Activated T-cell treated with anti-CD3 and anti-CD28 coated beads, Interleukin-2, amount 50 U/mL, for 72 hours (primary cell): Measurements from ENCODE around the gene COQ7. TPM values are rescaled to one million over a fixed set of nuclear protein-coding genes. Genes with fewer than 3 reads are reported as not detected.

Experiments used
- ATAC-seq, 2 donors: fragments of 150-1000 bp; cut with Tn5 transposase; replicated peaks in 1 of 2; 2 replicates each; pipeline ENCODE4 v1.10.0; 2021; ENCODE audit warnings: moderate library complexity in 2 of 2, mild to moderate bottlenecking in 1 of 2
- DNase-seq, 2 donors: peaks; one replicate each; pipeline ENCODE4 v3.0.0; 2021 to 2022; ENCODE audit warnings: mixed read lengths in 1 of 2
- H3K27ac Mint-ChIP-seq: one replicate; pipeline ENCODE4 v1.8.0; 2022; ENCODE audit warnings: mild to moderate bottlenecking, moderate library complexity, mixed read lengths
- H3K27me3 Mint-ChIP-seq: one replicate; pipeline ENCODE4 v1.8.0; 2022; ENCODE audit warnings: low read depth, mixed read lengths
- H3K36me3 Mint-ChIP-seq, 2 donors: one replicate each; pipeline ENCODE4 v1.8.0; 2022; ENCODE audit warnings: mixed read lengths in 2 of 2, mild to moderate bottlenecking in 1 of 2; ENCODE audit not compliant: insufficient read depth in 2 of 2
- H3K4me1 Mint-ChIP-seq: one replicate; pipeline ENCODE4 v1.8.0; 2022; ENCODE audit warnings: low read depth, mixed read lengths
- H3K4me3 Mint-ChIP-seq, 2 donors: one replicate each; pipeline ENCODE4 v1.8.0; 2022; ENCODE audit warnings: mild to moderate bottlenecking in 2 of 2, mixed read lengths in 2 of 2, moderate library complexity in 2 of 2
- H3K9me3 Mint-ChIP-seq, 2 donors: one replicate each; pipeline ENCODE4 v1.8.0; 2022; ENCODE audit warnings: mixed read lengths in 2 of 2
- total RNA-seq, 2 donors: library from RNA; stranded (reverse); gene quantifications; one replicate each; pipeline ENCODE4 v1.2.3, GENCODE V29; 2022

Gene COQ7
- total RNA-seq = 10 to 100 TPM; 16.5 to 16.6 TPM

DNA sequence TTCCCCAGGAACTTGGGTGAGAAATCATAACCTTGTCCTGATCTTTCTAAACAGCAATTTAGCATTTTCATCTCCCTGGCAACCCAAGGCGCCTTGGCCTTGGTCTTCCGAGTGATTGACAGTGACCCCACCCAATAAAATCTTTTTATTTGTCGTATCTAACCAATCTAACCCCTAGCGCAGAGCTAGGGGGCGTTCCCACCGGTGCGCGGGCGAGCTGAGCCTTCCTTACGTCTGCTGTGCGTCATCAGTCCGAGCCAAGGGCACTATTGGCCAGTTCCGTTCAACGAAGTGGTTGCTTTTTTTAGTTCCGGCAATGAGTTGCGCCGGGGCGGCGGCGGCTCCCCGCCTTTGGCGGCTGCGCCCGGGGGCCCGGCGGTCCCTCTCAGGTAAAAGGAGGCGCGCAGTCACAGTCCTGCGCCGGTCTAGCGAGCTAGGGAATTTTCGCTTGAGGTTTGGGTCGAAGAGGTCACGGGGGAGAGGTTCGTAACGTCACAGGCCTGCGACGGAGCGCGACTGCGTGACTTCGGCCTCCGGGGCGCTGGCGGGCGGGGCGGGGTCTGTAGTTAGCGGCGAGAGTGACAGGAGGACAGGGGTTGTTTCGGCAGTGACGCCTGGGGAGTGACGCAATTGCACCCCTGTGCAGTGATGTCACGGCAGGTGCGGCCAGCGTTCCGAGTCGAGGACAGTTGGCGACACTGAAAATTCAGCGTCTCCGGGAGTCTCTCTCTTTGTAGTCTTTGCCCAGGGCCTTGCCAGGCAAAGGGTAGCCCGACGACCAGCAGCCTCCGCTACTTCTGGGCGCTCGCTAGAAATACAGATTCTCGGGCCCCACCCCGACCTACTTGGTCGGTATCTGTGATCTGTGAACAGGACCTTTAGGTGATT is at the start of gene COQ7:
COQ7 (plus strand) TSS at position 266 of the 888 bp plus-strand sequence; CDS start at position 317, 51 bp downstream.
- ATAC-seq (peak; percentile 93 to 94), DNase-seq (peak; percentile 98 to 99)
- Mint-ChIP-seq H3K9me3 (no peaks in the 10 kb centered on the region), H3K27me3 (no peaks in the 10 kb centered on the region), H3K4me1 (peaks cover 22% of the 10 kb centered on the region), H3K4me3 (peak within 1 kb of the TSS; percentile 84 to 95), H3K36me3 (peaks cover 0 to 2% of the 10 kb centered on the region in 2 donors), H3K27ac (peak within 1 kb of the TSS; percentile 95)

DNA sequence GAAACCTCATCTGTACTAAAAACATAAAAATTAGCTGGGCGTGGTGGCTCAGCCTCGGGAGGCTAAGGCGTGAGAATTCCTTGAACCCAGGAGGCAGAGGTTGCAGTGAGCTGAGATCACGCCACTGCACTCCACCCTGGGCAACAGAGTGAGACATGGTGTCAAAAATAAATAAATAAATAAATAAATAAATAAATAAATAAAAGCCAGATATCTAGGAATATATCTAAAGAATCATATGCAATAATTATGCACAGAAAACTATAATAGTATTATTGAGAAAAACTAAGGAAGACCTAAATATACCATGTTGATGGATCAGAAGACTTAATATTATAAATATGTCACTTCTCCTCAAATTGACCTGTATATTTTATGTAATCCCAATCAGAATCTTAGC is 46.7 kb upstream of the COQ7 start:
- Mint-ChIP-seq H3K36me3 (no peaks in the 10 kb centered on the region), H3K9me3 (no peaks in the 10 kb centered on the region), H3K27ac (no peak overlapping the region), H3K4me3 (no peak overlapping the region), H3K4me1 (no peaks in the 10 kb centered on the region), H3K27me3 (no peaks in the 10 kb centered on the region)
- no peak for DNase-seq
- no peak for ATAC-seq

DNA sequence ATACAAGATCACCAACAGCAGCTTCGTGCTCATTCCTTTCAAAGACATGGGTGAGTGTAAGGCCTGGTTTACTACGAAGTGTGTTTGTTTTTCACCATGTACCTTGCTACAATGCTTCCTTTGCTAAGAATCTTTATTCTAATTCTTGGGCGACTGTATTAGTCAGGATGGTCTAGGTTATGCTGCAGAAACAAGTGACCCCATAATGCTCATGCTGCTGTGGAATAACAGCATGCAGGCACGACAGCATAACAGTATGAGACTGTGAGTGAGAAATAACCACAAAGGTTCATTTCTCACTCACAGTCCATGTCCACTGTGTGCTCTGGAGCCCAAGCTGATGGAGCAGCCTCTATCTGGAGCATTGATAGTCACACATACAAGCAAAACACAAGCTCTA is 45.7 kb upstream of the COQ7 start:
- no peaks in the 10 kb centered on the region for H3K4me1 Mint-ChIP-seq
- no peaks in the 10 kb centered on the region for H3K36me3 Mint-ChIP-seq
- no peaks in the 10 kb centered on the region for H3K9me3 Mint-ChIP-seq
- ATAC-seq = no peak
- H3K27me3 Mint-ChIP-seq = no peaks in the 10 kb centered on the region
- no peak overlapping the region for H3K4me3 Mint-ChIP-seq
- H3K27ac Mint-ChIP-seq = no peak overlapping the region
- no peak for DNase-seq

DNA sequence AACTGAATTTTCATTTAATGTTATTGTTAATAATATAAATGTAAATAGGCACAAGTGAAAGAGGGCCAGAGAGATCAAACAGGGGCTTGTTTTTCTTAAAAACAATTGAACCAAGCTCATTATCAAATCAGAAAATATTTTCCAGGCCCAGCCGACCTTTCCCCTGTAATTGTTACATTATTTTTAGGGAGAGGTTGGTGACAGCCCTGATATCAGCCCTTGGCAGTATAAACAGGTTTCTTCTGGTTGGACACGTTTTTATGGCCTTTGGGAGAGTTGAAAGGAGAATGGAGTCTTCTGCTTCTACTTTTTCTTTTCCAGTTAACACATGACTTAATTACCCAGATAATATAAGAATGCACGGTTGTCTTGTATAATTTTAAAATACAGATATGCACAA is 40.0 kb upstream of the COQ7 start:
- Mint-ChIP-seq H3K27me3 (no peaks in the 10 kb centered on the region), H3K4me3 (no peak overlapping the region), H3K36me3 (no peaks in the 10 kb centered on the region), H3K9me3 (no peaks in the 10 kb centered on the region), H3K27ac (no peak overlapping the region), H3K4me1 (no peaks in the 10 kb centered on the region)
- DNase-seq = no peak
- no peak for ATAC-seq

DNA sequence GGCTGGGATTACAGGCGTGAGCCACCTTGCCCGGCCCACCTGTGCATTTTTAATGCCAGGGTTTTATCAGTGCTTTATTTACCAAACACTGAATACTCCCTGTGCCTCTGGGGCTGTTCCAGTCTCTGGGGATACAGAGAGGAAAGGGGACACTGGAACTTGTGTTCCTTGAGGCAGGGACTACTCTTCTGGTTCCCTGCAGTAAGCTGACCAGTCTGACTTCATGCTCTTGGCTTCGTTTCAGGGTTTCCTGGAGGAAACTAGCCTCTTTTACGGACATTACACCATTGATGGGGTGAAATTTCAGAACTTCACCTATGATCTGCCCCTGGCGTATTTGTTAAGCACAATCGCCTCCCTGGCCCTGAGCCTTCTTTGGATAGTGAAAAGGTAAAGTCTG is 37.4 kb upstream of the COQ7 start:
- ATAC-seq = no peak
- H3K27me3 Mint-ChIP-seq = no peaks in the 10 kb centered on the region
- H3K36me3 Mint-ChIP-seq = no peaks in the 10 kb centered on the region
- DNase-seq = no peak
- no peak overlapping the region for H3K27ac Mint-ChIP-seq
- peaks cover 0 to 3% of the 10 kb centered on the region in 2 donors for H3K9me3 Mint-ChIP-seq
- no peaks in the 10 kb centered on the region for H3K4me1 Mint-ChIP-seq
- no peak overlapping the region for H3K4me3 Mint-ChIP-seq

DNA sequence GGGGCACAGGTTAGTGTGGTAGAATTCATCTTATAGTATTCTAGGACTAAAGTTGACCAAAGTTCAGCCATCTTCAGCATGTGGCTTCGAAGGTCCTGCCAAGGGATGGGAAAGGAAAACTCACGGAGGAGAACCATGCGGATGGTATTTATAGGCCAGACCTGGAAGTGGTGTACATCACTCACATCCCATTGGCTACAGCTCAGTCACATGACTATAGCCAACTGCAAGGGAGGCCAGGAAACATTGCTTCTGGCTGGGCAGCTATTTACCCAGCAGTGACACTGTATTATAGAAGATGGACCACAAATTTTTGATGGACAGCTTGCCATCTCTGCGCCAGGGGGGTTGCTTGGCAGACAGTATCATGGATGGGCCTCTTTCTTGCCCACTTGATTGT is 35.7 kb upstream of the COQ7 start:
- DNase-seq = no peak
- no peaks in the 10 kb centered on the region for H3K27me3 Mint-ChIP-seq
- H3K9me3 Mint-ChIP-seq = peaks cover 5% of the 10 kb centered on the region in 2 donors
- no peaks in the 10 kb centered on the region for H3K36me3 Mint-ChIP-seq
- H3K4me3 Mint-ChIP-seq = no peak overlapping the region
- no peak for ATAC-seq
- H3K4me1 Mint-ChIP-seq = no peaks in the 10 kb centered on the region
- no peak overlapping the region for H3K27ac Mint-ChIP-seq

DNA sequence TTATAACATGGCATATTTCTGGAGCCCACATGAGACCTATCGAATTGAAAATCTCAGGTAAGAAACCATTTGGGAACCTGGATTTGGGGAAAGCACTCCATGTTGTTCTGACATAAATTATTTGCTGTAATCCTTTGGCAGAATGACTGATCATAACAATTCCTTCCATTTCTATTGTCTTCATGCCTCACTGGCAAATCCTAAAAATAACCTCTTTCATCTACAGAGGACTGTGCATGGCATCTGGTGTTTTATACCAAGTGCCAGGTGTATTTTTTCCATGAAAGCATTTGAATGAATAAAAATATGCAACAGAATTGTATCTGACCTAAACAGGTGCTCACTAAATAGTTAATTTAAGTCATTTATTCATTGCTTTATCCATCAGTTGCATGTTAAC is 33.7 kb upstream of the COQ7 start:
- ATAC-seq (no peak), DNase-seq (no peak)
- Mint-ChIP-seq H3K9me3 (peaks cover 5% of the 10 kb centered on the region in 2 donors), H3K27ac (no peak overlapping the region), H3K4me1 (no peaks in the 10 kb centered on the region), H3K36me3 (no peaks in the 10 kb centered on the region), H3K27me3 (no peaks in the 10 kb centered on the region), H3K4me3 (no peak overlapping the region)

DNA sequence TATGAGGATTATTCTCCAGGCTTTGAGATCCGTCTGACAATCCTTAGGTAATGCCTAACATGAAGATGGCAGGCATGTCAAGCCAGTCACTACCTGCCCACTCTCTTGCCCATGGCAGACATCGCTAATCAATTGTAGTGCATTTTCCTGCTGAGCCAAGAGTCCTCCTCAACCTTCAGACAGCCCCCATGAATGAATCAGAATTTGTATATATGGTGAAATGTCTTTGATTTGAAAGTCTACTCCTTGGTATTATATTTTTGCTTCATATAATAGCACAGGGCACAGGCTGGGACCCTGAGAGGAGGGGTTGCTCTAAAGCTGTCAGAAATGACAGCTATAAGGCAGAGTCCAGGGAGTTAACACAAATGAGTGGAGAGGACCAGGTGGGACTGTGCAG is 27.0 kb upstream of the COQ7 start:
- Mint-ChIP-seq H3K4me3 (no peak overlapping the region), H3K36me3 (no peaks in the 10 kb centered on the region), H3K27me3 (no peaks in the 10 kb centered on the region), H3K4me1 (no peaks in the 10 kb centered on the region), H3K9me3 (peaks cover 2 to 5% of the 10 kb centered on the region in 2 donors), H3K27ac (no peak overlapping the region)
- DNase-seq (no peak), ATAC-seq (no peak)

DNA sequence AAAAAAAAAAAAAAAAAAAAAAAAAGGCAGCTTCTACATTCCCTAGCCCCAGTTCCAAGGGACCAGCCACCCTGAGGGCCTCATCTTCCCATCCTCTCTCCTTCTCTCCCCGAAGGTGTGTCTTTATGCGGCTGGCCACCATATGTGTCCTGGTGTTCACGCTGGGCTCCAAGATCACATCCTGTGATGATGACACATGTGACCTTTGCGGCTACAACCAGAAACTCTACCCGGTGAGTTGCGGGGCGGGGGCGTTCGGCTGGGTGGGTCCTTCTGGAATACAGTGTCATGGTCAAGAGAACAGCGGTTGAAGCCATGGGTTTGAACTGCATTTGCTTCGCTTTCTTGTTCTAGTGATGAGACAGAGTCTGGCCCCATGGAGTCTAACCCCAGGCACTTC is 22.6 kb upstream of the COQ7 start:
- no peaks in the 10 kb centered on the region for H3K9me3 Mint-ChIP-seq
- ATAC-seq = no peak
- H3K27me3 Mint-ChIP-seq = no peaks in the 10 kb centered on the region
- no peak for DNase-seq
- H3K27ac Mint-ChIP-seq = no peak overlapping the region
- no peaks in the 10 kb centered on the region for H3K4me1 Mint-ChIP-seq
- no peaks in the 10 kb centered on the region for H3K36me3 Mint-ChIP-seq
- no peak overlapping the region for H3K4me3 Mint-ChIP-seq

DNA sequence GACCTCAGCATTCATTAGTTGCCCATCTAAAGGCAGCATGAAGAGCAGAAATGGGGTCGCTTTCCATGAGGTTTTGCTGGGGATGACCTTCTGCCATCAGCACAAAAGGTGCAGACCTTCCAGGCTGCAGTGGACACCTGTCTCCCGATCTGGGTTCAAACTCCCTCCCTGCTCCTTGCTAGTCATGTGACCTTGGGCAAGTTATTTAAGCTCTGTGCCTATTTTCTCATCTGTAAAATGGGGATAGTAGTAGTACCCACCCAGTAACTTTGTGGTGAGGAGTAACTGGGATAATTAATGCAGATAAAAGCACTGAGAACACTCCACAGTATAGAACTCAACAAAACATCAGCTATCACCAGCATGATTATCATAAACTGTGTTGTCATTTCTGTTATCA is 21.4 kb upstream of the COQ7 start:
- Mint-ChIP-seq H3K4me1 (no peaks in the 10 kb centered on the region), H3K9me3 (no peaks in the 10 kb centered on the region), H3K27ac (no peak overlapping the region), H3K36me3 (no peaks in the 10 kb centered on the region), H3K27me3 (no peaks in the 10 kb centered on the region), H3K4me3 (no peak overlapping the region)
- DNase-seq (no peak), ATAC-seq (no peak)

DNA sequence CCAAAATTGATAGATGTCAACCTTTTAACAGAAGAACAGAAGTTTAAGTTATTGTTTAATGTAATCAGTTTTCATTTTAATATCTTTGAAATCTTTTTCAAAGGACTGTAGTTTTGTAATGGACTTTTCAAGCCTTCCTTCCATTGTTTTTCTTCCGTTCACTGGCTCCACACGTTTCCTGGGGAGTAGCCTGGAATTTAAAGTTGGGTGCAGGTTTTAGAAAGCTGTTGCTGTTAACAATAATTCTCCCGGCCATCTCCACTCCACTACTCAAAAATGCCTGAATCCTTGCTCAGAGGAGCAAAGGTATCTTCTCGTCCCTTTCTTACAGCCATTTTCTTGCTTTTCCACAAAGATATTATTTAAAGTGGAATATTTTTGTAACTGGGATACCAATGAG is 4.7 kb upstream of the COQ7 start:
- Mint-ChIP-seq H3K4me1 (peaks cover 5% of the 10 kb centered on the region), H3K27ac (no peak overlapping the region), H3K4me3 (no peak overlapping the region), H3K9me3 (no peaks in the 10 kb centered on the region), H3K36me3 (no peaks in the 10 kb centered on the region), H3K27me3 (no peaks in the 10 kb centered on the region)
- ATAC-seq (no peak), DNase-seq (no peak)

DNA sequence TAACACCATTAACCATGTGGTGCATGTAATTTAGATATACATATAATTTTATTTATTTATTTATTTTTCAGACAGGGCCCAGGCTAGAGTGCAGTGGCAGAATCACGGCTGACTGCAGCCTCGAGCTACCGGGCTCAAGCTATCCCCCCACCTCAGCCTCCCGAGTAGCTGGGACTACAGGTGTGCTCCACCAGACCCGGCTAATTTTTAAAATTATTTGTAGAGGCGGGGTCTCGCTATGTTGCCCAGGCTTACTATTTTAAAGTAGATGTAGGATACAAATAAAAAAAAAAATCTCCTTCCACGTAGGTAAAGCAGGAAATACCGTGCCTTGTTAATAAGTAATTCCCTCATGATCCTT is 446 bp upstream of the COQ7 start:
- peaks cover 22% of the 10 kb centered on the region for H3K4me1 Mint-ChIP-seq
- DNase-seq = no peak

DNA sequence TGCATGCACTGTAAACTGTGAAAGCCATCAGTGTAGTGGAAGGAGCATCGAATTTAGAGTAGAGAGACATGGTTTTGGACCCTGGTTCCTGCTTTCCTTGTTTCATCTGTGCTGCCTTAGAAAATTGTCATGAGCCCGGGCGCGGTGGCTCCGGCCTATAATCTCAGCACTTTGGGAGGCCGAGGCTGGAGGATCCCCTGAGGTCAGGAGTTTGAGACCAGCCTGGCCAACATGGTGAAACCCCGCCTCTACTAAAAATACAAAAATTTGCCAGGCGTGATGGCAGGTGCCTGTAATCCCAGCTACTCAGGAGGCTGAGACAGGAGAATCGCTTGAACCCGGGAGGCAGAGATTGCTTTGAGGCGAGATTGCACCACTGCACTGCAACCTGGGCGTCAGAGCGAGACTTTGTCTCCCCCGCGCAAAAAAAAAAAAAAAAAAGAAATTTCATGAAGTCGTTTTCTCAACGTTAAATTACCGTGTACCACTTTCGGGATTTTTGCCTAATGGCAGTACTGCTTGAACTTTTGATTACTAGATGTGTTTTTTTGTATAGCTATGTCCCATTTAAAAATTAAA is 912 bp downstream of the COQ7 start:
- peaks cover 22% of the 10 kb centered on the region for H3K4me1 Mint-ChIP-seq
- DNase-seq (no peak), ATAC-seq (no peak)
- peak overlapping the region; percentile 95 for H3K27ac Mint-ChIP-seq
- H3K27me3 Mint-ChIP-seq = no peaks in the 10 kb centered on the region
- H3K4me3 Mint-ChIP-seq = peak overlapping the region; percentile 84 to 95
- peaks cover 0 to 2% of the 10 kb centered on the region in 2 donors for H3K36me3 Mint-ChIP-seq
- H3K9me3 Mint-ChIP-seq = no peaks in the 10 kb centered on the region

More for the DNA sequence above, 446 bp upstream of the COQ7 start:
- peaks cover 0 to 2% of the 10 kb centered on the region in 2 donors for H3K36me3 Mint-ChIP-seq
- ATAC-seq = no peak
- H3K4me3 Mint-ChIP-seq = peak overlapping the region; percentile 84 to 95
- H3K27me3 Mint-ChIP-seq = no peaks in the 10 kb centered on the region
- H3K27ac Mint-ChIP-seq = peak overlapping the region; percentile 95
- H3K9me3 Mint-ChIP-seq = no peaks in the 10 kb centered on the region
